HG03439 (cell line): Measurements from ENCODE around the gene CHD6.

Experiments
- ATAC-seq: cut with Tn5 transposase; IDR thresholded peaks from one replicate; pipeline ENCODE4 v1.9.1; 2021; ENCODE audit warnings: mild to moderate bottlenecking, moderate library complexity; ENCODE audit not compliant: unreplicated experiment

CHD6 gene

DNA sequence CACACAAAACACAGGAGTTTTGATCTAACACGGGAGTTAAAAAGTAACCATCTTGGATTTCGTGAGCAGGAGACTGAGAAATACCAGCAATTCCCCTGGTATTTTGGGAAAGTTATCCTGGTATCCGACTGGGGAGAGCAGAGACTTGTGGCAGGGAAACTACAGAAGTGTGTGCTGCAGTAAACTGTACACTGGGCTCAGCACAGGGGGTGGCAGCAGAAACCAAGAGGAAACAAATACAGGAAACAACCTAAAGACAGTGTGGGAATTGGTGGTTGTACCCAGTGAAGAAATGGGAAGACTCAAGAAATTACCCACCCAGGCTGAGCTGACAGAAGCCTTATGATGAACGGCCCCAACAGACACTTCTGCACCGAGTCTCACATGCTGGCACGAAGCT lies 109.8 kb downstream of the CHD6 start:
- ATAC-seq = no peak

DNA sequence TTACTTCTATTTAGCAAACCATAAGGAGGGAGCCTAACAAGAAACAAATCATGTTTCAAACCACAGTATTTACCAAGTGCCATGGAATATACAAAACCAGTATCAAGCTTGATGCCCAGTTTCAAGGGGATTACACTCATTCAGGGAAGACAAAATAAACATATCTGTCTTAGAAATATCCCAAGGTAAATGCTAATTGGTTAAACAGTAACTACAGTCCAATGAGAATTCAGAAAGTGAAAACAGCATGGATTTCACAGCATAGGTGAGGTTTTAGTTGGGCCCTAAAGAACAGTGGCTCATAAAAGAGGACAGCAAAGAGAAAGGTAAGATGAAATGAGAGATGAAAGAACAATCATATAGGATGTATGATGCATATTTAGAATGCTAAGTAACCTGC lies 110.3 kb downstream of the CHD6 start:
- ATAC-seq = no peak

DNA sequence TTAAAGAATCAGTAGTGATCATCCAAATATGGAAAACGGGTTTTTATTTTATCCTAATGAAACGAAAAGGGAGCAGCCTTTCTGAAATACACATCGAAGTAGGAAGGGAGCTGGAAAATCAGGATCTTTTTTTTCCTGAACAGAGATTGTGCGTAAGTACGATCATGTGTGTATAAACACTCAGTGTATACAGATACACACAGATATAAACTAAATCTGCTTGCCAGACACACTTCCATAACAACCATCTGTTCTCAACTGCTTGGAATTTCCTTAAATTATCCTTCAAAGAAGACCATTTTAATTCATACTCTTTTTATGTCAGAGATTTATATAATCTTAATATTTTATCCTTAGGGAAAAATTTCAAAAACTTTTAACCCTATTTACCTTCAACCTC lies 110.7 kb downstream of the CHD6 start:
- no peak for ATAC-seq

DNA sequence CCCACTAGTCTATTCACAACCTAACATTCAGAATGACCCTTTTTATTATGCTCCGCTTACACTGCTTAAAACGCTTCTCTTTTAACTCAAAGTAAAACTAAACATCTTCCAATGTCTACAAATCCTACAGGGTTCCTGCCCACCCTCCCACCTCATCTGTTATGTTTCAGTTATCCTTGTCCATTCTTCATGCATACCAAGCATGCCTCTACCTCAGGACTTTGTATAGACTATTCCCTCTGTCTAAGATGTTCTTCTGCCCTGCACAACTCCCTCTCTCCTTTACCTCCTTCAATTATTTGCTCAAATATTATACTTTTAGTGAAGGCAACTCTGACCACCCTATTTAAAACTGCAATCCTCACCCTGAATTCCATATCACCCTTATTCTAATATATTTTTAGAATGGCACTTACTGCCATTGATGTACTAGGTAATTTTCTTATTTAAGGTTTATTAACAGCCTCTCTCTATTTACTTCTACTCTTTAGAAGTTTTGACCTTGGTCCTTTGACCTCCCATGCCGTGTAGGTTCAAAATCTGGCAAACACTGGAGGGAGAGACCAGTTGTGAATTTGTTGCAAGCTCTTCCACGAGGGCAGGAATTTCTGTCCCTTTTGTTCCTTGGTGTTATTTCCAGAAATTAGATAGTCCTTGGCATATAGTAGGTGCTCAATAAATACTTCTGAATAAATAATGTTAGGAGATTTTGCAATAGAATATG lies 111.8 kb downstream of the CHD6 start:
- no peak for ATAC-seq

DNA sequence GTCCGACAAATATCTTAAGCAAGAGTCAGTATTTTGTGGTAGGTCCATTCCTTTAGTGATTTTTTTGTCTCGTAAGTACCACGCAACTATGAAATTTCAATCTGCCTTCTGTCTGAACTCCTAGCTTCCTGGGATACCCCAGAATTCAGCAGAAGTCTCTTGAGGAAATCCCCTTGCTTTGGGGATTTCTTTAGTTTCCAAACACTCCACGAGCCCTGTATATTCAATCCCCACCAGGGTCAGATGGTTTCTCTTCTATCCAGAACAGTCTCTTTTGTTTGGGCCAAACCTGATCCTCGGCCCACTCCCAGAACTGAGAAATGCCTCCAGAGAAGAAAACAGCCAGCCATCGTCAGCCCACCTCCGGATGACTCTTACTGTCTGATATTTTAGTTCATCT lies 113.0 kb downstream of the CHD6 start:
- ATAC-seq = no peak

DNA sequence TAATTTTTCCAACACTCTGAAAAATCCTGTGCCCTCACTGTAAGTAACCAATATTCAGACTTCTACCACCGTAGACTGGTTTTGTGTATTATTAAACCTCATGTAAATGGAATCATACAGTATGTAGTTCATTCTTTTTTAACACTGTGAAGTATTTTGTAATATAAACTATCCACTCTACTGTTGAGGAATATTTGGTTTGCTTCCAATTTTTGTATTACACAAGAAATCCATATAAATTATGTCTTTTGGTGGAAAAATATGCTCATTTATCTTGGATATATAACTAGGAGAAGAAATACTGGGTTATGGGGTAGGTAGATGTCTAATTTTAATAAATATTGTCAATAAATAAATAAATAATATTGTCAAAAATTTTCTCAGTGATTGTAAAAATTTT lies 116.8 kb downstream of the CHD6 start:
- ATAC-seq = no peak

DNA sequence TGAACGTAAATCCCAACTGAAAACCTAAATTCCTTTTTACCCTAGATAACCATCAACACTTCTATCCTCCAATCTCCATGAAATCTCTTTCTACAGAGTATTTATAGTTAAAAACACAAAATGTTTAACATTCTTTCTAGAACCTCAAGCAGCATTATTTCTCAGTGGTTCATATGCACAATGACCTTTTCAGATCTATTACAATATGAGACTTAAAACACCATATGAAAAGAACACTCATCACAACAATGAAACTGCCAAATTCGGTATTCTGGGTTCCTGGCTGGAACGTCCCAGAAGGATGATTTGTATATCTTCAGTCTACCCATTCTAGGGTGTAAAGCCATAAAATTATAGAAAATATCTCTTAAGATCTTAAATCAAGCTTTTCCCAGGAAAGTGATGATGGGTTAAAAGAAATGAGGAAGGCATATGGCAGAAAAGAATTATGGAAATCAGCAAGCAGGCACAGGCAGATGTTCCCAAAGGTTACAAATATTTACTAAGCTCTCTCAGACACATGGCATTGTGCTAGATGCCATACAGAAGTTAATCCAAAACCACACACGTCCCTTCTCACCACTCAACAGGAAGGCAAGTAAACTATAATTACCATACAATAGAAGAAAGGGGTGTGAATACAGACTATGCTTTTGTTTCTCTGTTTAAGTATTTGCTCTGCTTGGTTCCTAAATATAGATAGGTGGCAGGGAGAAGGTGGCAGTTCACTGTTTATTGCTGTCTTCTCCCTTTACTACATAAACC lies 118.0 kb downstream of the CHD6 start:
- ATAC-seq = no peak

DNA sequence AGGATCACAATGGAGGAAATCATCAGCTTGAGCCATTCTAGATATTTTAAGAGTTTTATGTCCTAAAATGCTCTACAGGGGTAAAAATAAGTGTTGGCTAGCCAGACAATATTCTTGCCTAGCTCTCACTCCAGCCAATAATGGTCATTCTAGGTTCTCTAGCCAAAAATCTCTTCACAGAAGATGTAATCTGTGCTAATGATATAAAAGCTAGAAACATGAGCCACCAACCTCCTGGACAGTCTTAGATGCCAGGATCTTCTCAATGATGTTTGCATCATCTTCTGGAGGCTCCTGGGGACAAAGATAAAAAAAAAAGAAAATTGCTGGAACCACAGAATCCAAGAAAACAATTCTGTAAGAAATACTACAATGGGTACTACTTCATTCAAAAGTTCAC lies 119.1 kb downstream of the CHD6 start:
- ATAC-seq = no peak

DNA sequence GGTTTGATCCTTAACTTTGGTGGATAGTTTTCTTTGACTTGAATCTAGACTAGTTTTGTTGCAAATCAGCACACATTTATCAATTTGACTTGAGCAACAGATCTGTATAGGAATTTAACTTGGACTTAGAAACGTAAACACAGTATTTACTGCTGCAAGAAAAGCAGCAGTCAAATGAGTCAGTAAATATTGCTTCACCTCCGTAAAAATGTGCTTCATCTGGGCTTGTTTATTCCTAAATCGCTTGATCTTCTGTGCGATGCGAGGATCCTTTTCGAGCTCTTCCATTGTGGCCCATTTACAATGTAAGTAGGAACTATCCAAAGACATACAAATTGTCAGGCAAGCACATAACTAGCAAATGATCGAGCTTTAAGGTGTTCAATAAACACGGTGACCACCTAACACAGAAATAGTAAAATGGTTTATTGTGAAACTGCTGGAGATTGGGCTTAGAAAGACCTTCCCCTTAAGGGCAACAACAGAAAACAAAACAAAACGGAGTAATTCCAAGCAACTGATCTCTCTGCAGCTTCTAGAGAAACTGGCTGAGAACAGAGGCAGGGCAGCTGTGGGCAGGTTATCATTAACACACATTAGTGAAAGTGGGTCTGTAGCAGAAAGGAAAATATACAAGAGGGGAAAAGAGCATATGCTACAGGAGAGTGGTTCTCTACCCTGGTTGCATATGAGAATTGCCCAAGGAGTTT lies 120.8 kb downstream of the CHD6 start:
- no peak for ATAC-seq

DNA sequence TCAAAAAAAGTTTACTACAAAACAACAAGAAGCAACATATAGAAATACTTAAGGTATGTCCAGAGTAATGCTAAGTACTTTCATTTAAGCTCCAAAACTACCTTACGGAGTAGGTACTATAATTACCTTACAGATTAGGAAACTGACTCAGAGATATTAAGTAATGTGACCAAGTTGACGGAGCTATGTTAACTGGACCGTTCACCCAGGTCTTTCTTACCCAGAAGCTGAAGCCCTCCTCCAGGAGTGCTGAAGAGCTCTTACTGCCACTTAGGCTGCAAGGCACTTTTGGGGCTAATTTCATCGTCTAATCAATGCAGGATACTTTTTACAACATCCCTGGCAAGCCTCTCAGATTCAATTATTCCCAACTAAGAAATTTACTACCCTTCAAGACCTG lies 123.7 kb downstream of the CHD6 start:
- no peak for ATAC-seq

DNA sequence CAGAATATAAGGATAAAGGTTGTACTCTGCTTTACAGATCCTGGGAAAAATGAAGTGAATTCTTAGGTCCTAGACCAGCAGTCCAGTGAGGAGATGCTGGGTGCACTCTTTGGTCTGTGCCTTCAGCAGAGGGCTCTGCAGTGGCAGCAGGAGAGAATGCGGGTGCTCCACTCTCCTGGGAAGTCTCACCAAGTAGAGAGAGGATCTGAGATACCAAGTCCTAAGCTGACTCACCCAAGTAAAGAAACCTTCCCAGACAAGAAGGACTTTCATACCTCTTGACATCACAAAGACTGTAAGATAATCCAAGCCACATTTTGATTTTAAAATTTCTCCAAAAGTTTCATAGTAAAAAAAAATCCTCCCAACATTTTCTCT lies 134.6 kb downstream of the CHD6 start:
- no peak for ATAC-seq

DNA sequence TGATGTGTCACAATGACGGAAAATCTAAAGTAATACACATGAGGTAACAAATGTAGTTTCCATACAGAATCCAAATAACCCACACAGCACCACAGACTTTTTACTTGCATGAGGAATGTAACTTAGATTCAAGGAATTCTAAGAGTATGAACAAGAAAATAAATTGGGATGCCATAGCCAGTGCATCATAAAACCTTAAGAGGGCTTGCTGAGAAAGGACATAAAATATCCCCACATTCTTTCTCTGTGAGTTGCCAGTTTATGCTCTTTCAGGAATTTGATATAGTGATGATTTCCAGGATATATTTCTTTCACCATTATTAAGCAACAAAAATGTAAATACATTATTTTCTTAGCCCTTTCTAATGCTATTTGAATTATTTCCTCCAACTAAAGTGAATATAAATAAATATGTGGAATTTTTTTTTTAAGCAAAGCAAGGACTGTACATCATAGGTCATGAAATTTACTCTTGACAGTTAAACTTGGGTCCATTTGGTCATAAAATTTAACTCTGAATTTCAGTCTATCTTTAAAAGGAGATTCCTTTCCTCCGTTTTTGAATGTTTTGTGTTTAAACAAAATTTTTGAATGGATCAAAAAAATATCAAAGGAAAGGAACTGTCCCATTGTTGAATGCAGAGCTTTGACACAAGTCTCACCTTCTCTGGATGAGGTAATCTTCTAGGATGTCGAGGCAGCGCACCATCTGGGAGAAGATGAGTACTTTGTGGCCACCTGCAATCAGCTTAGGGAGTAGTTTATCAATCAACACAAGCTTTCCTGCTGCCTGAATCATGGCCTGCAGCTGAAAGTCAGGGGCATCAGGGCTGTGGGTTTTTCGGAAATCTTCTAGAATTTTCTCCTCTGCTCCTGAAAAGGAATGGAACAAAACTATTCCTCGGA lies 135.3 kb downstream of the CHD6 start:
- no peak for ATAC-seq

DNA sequence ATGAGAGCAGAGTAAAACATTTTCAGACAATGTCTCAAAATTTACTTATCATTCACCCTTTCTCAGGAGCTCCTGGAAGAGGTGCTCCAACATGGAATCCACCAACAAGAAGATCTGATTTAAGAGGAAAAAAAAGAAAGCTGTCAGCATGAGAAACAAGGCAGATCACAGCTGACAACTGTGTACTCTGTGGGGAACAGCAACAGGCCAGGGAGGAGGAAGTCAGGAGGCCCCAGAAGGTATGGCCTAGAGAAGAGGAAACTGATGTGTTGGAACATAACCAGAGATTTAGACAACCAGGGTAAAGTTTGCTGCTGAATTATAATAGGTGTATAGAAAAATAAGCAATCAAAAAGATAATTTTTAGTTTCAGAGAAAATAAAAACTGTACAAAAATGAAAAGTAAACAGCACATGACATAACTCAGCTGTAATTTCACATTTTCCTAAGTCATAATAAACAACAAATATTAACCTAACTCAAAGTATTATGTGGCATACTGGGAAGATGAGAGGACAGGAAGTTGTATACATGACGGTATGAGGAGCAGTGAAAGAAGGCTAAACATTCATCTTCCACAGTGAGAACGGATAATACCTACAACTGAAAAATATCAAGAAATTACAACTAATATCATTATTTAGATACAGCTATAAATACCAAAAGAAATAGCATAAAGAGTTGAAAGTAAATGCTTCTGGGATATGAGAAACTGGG lies 138.0 kb downstream of the CHD6 start:
- no peak for ATAC-seq

DNA sequence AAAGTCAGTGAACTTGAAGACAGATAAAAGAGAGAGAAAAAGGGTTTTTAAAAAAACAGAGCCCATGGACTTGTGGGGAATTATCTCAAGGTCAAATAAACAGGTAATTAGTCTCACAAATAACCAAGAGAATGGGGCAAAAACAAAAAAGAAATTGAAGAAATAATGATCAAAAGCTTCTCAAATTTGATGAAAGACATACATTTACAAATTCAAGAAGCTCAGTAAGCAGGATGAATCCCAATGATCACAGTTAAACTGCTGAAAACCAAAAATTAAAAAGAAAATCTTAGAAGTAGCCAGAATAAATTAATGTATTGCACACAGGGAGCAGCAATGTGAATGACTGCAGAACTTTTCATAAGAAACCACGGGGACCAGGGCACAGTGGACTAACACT lies 139.1 kb downstream of the CHD6 start:
- ATAC-seq = no peak

DNA sequence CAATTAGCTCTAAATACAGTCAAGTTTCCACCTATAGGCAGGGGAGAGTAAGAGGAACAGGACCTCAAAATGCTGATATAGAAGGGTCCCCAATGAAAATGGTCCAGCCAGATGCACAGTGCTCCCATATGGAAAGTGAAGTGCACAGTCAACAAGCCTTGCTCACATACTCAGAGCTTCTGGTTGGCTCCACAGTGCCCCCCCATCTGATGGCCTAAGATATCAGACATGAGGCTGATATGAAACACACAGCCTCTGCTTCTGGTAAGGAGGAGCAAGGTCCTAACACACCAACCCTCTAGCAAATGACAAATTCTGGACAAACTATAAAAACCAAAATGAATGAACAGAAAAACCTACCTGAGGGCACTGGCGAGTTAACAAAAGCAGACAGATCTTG lies 140.2 kb downstream of the CHD6 start:
- no peak for ATAC-seq

DNA sequence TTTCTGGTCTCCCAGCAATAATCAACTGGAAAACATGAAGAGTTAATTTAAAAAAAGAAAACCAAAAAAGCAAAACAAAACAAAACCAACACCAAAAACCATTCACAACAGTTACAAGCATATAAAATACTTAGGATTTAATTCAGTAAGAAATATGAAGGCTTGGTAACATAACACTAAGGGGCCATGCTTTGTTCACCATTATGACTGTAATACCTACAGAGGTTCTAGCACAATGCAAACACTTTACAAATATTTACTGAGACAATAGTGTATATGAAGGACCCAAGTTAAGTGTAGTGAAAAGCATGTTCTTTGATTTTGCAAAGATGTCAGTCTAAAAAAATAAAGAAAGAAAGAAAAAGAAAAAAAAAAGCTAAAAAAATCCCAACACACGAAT lies 141.7 kb downstream of the CHD6 start:
- no peak for ATAC-seq

DNA sequence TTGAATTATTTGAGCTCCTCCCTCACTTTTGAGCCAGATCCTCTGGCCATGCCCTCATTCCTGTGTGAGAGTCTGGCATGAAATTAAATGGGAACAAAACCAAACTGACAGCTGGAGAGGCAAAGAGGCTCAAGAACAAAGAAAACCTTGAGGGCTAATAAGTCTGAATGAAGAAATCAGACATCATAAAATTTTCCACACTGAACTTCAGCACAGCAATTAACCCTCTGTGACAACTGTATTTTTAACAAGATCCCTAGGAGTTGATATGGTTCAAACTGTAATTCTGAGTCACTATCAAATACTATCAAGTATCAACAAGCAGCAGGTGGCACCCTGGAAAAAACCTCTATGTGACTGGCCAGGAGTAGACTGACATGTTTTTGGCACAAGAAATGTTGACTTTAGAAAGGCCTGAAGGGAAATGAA lies 142.2 kb downstream of the CHD6 start:
- ATAC-seq = no peak

DNA sequence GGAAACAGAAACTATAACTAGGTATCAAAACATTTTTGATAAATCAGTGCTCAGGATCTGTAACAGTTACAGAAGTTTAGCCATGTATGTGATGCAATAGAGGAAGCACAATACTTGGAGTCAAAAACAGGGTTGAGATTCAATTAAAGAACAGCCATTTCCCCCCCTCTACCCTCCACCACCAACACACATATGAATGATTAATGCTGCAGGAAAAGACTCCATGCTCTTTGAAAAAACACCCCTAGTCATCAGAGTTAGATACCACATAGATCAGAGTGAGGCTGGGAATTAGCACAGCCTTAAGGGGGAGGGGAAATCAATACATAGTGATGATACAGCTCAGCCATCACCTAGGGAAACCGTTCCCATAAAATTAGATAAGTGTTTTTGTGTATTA lies 142.7 kb downstream of the CHD6 start:
- ATAC-seq = no peak

DNA sequence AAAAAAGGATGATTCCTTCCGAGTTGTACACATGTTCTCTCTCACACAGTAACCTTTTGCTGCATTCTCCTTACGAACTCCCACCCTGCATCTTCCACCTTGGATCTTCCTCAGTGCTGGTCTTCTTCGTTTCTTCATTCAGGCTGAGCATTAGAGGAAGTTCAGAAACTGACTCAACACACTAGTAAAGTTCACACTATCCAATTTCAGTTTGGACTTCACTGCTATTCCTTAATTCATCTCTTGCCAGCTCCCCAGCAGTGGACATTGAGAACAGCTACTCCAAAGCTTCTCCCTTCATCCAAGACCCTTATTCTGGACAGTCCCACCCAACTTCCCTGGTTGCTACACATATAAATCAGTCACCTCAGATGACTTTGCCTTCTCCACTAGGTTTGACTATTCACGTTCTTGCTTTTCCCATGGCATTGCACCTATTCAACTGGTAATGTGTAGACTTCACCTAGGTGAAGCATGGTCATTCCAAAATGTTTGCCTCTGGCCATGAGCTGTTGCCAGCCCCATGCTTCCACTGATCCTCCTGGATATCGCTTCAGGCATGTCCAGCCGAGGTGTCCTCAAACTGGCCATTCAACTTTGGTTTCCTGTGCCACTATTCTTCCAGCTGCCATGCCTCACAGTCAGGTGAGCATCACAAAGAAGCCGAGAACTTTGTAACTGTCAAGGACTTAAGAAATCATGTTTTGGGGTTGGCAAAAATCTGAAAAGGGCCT lies 147.6 kb downstream of the CHD6 start:
- ATAC-seq = no peak

DNA sequence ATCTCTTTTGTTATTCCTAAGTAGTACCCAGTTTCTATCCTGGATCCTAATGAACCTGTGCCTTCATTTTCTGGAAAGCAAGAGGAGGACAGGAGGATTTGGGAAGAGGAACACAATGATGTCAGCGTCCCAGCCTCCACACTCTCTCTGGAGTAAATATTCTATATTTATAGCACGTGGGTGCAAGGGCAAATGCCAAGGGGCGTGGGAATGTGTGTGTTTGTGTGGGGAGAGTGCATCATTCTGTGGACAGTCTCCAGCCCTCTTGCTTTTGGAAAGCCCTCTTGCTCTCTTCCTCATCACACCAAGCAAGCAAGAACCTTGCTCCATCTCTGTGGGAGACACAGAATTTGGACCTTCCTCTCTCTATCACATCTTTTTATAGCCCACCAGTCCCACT lies 148.3 kb downstream of the CHD6 start:
- ATAC-seq = no peak
